ENCODE results near the gene CENPO.

The CENPO gene

DNA sequence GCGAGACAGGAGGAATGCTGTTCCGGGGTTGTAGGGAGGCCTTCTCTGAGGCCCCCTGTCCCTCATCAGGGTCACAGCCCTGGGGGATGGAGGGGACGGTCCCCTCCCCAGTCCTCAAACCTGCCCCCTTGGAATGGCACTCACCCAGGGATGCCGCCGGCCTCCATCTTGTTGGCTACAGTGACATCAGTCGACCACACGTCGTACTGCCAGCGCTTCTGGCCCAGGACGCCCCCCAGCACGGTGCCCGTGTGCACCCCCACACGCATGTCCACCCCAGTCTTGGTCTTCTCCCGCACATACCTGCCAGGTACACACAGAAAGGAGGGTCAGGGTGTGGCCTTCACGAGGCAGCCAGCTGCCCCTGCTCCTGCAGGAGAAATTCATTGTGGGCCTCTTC lies 46.5 kb downstream of the CENPO start:
- DNase-seq = no peak

DNA sequence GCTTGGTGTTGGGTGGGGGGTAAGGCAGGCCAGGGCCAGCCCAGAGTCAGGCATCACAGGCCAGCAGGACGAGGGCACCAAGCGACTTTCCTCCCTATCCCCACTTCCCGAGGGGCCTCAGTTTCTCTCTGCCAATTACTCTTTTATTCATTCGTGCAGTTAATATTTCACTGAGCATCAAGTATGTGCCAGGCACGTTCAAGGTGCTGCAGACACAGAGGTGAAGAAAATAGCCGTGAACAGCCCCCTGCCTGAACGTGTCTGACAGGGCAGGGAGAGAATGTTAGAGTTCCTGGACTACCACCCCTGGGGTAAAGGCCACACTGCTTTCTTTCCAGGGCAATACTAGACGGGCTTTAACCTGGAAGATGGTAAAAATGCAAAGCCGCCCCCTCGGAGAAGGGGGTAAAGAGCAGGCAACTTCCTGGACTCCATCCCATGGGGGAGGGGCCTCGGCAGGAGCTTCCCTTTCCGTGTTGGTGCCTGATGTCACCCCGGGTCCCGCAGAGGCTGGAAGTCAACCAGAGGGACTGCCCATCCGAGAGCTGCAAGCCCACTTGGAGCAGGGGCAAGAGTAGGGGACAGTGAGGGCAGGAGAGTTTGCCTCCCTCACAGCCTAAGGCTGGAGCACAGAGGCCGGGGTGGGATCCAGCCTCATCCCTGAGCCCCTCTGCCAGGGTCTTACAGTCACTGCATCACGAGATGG lies 47.1 kb downstream of the CENPO start:
- DNase-seq = no peak

DNA sequence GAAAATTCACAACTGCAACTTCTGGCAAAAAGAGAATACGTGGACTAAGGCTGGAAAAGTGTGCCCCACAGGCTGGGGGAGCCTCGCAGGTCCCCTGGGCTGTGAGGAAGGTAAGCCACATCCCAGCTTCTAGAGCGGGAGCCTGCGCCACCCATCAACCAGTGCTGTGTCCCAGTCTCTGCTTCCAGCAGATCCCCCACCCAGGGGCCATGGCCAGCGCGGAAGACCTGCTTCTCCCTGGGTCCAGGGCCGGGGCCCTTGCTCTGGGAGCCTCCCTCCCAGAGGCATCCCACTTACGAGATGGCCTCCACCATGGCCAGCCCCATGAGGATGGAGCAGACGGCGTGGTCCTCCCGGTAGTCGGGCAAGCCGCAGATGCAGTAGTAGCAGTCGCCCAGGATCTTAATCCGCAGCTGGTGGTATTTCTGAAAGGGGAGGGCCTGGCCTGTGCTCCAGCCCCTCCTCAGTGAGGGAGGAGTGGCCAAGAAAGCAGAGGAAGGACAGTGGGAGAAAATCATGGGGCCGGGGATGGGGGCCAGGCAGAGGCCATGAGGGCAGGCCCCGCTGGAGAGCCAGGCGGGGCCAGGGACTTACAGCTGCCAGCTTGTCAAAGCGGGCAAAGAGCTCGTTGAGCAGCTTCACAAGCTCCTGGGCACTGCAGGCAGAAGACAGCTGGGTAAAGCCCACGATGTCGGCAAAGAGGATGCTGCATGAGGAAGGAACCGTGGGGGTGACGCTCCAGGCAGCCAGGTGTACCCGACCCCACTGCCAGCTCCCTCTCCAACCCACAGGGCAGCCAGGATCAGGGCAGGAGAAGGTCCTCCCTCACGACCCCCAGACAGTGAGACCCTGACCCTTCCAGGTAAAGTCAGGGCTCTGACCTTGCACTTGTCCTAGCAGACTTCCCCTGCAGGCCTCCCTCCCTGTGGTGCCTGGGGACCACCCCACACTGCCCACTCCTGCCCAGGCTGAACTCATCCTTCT lies 48.0 kb downstream of the CENPO start:
- DNase-seq = no peak

DNA sequence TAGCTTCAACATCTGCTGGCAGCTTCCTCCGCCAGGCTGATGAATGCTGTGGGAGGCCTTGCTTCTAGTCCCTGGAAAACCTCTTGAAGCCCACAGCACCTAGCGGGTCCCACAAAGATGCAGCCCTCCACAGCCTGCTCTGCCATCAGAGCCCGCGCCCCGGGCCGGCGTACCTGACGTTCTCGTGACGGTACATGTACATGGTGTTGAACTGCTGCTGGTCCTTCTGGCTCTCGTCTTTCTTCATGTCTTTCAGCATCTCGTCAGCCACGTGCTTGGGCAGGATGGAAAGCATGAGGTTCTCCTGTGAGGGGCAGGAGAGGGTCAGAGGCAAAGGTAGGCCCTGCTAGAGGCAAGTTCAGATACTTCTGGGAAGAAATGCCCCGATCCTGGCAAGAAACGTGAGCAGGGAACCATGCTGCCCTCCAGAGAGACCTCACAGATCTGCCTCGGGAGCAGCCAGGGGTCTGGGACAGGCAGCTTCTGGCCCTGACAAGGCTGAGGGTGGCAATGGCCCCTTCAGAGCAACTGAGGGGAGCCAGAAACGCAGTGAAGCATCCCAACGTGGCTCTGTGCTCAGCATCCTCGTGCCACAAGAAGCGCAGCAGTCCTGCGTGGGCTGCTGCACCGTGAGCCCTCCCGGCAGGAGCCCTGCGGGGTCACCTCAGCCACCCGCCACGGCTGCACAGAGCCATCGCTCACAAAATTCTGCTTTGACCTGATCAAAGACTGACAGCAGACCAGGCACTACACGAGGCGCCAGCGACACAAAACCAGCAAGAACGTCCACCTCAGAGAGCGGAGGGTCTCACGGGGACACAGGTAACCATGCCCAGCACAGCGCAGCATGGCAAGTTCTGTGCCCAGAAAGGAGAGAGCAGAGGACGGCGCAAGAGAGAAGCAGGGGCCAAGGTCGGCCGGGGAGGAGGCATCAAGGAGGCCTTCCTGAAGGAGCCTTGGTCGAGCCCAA lies 49.1 kb downstream of the CENPO start:
- DNase-seq = no peak

DNA sequence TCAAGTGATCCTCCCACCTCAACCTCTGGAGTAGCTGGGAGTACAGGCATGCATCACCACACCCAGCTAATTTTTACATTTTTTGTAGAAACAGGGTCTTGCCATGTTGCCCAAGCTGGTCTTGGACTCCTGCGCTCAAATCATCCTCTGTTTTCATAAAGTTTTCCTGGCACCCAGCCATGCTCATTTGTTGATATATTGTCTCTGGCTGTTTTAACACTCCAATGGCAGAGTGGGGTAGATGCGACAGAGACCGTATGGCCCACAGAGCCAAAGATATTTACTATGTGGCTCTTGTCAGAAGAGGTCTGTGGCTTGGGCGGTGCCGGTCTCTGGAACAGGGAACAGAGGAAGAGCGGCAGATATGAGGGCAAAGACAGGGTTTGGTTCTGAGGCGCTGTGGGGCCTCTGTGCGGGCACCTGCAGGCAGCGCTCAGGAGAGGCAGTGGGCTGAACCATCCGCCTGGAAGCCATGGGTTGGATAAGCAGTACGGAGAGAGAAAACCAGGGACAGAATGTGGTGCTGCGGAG lies 50.2 kb downstream of the CENPO start:
- no peak for DNase-seq

DNA sequence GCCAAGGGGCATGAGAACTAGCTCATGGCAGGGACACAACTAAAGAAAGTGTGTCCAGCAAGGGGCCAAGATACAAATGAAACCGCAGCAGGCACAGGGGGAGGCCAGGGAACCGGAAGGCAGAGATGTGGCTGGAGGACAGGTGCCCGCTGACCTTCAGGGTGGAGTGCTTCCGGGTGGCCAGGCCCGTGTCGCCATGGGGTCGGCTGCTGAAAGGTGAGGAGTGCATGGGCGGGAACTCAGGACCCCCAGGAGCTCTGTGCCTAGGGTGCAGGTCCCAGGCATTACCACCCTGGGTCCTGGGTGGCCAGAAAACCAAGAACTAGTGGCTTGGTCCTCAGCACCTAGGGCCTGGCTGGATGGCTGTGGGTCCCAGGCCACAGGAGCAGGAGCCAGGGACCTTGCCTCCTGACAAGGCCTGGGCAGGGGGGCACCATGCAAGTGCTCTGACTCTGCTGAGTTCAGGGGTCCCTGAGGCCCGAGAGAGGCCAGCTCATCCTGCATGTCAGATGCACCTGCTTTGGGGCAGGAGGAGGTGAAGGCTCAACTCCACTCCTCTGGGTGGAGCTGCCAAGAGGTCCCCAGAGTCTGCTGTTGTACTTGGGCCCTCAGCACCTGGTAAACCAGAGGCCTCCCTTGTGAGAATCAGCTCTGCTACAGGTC lies 50.9 kb downstream of the CENPO start:
- DNase-seq = no peak

DNA sequence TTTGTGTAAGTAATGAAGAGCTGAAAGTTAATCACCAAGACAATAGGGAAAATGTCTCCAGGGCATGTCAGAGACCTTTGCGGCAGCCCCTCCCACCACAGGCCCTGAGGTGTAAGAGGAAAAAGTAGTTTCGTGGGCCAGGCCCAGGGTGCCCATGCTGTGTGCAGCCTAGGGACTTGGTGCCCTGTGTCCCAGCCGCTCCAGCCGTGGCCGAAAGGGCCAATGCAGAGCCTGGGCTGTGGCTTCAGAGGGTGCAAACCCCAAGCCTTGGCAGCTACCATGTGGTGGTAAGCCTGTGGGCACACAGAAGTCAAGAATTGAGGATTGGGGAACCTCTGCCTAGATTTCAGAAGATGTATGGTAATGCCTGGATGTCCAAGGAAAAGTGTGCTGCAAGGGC lies 52.5 kb downstream of the CENPO start:
- no peak for DNase-seq

DNA sequence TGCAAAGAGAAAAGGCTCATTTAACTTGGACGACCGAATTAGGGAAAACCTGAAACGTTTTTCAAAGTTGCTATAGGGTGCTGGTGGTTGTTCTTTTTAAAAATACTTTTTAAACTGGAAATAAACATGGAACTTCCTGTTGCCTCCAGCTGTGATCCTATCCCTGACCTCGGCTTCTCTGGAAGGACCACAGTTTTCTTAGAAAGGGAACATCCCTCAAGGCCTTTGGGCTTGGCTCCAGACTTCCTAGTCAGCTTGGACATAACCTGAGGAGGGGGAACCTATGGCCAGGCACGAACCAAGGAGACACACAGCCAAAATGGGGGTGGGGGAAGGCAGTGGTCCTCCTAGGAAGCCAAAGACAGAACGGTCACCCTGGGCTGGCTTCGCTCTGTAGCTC lies 57.7 kb downstream of the CENPO start:
- no peak for DNase-seq

DNA sequence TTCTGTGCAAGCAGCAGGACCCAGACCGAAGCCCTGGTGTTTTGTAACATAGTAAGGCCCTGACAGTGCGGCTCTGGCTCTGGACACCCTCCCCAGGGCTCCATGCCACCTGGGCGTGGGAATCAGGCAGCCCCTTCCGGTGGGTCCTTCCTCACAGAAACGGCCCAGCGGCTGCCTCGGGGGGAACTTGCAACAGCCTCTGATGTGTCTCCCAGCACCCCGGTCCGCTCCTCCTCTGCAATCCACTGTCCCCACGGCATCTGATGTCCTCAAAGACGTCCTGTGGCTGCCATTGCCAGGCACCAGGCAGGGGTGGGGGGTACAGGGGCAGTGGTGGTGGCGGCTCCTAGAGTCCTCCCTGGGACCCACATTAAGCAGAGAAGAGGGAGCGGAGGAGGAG lies 58.8 kb downstream of the CENPO start:
- no peak for DNase-seq

DNA sequence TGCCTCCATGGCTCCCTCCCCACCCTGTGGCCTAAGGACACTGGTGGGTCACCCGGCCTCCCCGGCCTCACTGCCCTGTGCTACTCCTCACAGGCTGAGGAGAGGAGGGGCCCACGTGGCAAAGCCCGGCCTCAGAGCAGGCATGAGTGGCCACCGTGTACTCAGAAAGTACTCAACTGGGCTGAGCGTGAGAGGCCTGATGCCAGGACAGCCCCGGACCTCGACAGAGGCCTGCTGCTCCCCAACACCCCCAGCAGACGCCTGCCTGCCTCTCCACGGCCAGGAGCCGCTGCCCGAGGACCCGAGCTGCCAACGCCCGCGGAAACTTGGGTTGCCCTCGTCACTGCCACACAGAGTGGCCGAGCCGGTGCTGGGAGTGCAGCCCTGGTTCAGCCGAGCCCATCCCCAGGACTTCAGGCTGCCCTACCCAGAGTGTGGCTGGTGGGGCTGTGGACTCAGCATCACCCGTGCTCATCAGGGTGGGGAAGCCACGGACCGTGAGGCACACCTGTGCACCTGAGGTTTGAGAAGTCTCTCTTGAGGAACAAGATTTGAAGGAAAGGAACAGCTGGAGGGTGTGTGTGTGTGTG lies 59.3 kb downstream of the CENPO start:
- no peak for DNase-seq

DNA sequence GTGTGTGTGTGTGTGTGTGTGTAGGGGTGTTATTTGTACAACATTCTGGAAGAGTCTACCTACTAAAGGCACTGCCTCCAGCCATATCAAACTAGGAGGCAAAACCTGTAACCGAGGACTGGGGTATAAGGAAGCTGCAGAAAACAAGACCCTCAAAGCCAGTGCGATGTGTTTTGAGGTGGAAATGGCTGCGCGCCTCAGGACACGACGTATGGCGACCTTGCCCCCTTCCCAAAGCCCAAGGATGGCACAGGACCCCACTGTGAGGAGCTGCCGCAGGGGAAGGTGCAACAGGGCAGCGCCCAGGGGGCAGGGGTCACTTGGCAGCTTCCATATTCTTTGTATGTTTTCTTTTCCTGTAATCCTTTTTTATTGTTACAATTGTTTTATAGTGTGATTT lies 59.8 kb downstream of the CENPO start:
- no peak for DNase-seq

DNA sequence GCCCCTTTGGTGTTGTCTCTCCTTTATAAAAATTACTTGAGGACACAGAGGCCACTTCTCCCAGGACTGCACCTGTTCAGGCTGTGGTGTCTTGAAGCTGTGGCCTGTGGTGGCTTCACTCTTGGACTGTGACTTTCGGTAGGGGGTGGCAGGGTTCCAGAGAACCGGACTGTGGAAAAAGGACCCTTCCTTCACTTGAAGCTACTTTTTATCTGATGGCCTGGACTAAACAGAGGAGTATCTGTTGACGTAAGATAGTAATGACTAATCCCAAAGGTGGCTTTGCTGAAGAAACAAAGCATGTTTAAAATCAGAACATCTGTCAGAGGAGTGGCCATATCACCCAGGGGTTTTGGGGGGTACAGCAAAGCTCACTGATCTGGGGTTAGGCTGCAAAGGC lies 60.8 kb downstream of the CENPO start:
- no peak for DNase-seq

DNA sequence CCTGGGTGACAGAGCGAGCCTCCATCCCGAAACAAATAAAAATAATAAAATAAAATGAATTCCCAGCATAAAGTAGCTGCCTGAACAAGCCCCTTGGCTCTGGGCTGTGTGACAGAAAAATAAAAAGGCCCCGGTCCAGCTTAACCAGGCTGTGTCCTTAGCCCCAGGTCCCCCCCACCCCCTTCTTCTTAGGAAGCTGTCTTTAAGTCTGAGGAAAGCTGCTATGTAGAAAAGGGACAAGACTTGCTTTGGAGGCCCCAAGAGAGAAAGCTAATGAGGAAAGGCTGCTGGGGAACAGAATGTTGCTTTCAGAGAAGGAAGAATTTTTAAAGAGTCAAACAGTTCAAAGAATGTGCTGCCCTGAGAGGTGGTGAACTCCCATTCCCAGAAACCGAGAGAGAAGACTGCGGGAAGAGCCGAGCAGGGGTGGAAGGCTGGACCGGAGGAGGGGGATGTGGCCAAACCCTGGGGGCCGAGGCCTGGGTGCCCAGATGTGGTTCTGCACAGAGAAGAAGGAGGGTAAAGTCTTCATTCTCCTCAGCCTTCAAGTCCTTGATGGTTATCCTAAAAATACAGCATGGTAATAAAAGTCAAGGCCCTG lies 61.9 kb downstream of the CENPO start:
- no peak for DNase-seq

DNA sequence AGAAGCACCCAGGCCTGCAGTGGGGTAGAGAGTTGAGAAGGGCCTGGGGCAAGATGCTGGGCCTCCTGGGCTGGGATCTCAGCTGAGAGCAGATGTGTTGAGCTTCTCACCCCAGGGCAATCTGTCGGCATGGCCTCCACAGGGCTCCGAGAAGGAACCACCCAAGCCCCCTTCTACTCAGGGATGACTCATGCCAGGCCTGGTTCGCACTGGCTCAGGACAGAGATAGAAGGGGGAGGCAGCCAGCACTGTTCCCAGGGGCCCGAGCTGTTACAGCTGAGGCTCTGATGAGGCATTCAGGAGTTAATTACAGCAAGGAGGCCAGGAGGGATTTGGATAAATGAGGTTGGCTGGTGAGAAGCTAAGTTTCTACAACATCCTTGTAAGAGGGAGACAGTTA lies 62.5 kb downstream of the CENPO start:
- DNase-seq = no peak

DNA sequence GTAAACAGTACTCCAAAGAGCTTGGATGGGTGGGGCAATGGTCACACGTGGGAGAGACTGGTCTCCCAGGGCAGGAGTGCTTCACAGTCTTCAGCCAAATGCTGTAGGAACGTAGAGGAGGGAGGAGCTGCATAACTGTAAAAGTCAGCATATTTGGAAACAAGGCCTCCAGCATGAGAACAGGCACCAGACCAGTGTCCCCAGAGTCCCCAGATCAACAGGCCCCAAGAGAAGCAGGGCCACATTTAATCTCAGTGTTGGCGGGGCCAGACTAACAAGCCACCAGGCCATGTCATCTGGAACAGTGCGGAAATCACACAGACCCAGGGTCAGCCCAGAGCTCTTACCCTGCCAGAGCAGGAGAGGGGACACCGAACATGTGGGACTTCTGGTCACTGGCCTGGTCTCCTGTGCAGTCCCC lies 63.6 kb downstream of the CENPO start:
- no peak for DNase-seq

DNA sequence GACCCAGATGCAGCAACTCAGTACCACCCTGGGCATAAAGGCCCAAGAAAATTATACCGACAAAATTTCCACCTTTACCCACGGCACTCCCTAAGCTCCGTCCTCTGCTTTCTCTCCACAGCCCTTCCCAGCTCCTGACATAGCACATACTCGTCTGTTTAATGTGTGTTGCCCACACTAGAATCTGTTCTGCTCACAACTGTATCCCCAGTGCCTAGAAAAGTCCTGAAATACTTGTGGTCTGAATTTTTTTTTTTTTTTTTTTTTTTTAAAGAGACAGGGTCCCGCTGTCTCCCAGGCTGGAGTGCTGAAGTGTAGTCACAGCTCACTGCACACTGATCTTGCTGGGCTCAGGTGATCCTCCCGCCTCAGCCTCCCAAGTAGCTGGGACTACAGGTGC lies 64.5 kb downstream of the CENPO start:
- DNase-seq = no peak

DNA sequence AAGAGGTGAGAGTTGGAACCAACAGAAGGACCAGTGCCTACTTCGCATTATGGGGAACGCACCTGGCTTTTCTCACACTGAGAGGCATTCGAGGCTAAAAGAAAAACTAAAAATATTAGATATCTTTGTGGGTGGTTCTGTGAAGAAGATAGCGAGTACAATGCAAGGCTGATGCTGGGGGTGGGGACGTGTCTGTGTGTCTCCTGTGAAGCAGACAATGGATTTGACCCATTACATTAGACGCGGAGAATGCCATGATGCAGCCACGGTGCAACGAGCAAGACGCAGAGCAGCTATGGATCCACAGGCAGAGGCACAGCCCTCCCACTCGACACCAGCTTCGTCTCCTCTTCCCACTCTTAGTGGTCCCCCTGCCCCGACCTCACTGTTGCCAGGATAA lies 65.8 kb downstream of the CENPO start:
- DNase-seq = no peak

DNA sequence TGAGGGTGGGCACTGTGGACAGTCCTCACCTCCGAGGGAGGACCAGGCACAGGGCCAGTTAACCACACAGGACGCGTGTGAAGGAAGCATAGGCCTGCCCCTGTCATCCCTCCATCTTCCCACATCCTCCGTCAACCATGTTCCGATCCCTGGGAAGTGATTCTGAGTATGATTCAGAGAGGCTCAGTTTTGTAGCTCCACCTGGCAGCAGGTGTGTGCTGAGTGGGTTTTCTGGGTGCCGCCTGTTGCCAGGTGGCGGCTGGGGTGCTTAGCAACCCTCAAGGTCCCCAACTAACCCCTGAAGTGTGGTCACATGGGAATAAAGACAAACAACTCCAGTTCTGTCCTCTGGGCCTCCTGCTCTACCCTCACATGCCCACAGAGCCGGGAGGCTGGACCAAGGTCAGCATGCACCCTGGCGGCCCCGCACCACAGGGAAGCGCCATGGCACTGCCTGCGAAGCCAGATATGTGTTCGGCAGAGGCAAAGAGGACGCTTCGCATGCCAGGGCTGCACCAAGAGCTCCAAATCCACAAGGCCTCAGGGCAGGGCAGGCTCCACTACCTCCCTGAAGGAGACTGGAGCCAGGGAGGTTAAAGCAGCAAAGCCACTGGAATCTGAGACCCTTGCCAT lies 66.9 kb downstream of the CENPO start:
- DNase-seq = no peak

DNA sequence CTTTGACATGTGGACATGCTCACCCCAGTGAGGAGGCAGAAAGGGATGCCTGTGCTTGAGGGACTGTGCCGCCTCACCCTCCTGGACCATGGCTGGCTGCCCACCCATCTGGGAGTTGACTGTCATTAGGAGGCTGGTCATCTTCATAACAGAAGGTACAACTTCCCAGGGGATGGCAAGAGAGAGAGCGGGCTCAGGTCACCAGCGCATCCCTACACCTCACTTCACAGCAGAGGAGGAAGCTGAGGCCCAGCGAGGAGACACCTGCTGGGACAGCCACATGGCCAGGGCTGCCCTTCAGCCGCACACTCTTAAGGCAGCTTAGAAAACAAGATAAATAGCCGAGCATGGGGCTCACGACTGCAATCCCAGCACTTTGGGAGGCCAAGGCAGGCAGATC lies 67.4 kb downstream of the CENPO start:
- no peak for DNase-seq

DNA sequence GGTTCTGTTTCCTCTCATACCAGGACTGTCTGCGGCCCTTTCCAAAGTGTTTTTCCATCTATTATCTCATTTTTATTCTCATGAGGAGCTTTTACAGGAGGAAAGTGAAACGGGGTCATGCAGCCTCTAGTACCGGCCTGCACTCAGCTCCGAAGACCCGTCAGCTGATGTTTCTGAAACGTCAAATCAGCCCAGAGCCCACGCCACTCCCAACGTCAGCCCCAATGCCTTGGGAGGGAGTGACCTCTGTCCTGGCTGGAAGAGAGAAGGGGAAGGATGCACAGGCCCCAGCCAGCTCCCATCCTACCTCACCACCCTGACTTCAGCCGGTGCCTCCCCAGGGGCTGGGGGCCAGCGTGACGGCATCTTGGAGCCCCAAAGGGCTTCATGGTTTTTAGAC lies 68.3 kb downstream of the CENPO start:
- DNase-seq = no peak

DNA sequence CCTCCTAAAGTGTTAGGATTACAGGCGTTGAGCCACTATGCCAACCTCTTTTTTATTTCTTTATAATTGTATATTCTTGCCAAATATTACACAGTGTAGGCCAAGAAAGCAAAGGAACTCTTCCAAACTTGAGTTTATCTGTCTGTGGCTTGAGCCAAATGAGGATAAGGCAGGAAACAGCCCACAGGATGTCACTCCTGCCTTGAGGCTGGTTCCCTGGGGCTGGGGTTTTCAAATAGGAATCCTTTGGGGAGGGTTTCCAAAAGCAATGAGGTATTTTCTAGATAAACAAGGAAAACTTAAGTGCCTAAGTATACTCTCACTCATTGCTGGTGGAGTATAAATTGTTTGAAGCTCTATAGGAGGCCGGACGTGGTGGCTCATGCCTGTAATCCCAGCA lies 70.4 kb downstream of the CENPO start:
- no peak for DNase-seq
